ENCODE data around the gene PRR29. TPM values are rescaled to one million over a fixed set of nuclear protein-coding genes. Genes with fewer than 3 reads are reported as not detected.

PRR29 gene
- total RNA-seq (2022) (not detected in 2 replicates), Bru-seq, nascent RNA (not detected), BruChase-seq, experiment 1, labeled RNA remaining after a 6-hour chase (not detected), BruChase-seq, experiment 2, labeled RNA remaining after a 2-hour chase (not detected)
- long read RNA-seq, partial matches to known transcripts, result 0 of 1 reads
- long read RNA-seq, other reads (novel, unspliced or antisense), result 1 of 1 reads

DNA sequence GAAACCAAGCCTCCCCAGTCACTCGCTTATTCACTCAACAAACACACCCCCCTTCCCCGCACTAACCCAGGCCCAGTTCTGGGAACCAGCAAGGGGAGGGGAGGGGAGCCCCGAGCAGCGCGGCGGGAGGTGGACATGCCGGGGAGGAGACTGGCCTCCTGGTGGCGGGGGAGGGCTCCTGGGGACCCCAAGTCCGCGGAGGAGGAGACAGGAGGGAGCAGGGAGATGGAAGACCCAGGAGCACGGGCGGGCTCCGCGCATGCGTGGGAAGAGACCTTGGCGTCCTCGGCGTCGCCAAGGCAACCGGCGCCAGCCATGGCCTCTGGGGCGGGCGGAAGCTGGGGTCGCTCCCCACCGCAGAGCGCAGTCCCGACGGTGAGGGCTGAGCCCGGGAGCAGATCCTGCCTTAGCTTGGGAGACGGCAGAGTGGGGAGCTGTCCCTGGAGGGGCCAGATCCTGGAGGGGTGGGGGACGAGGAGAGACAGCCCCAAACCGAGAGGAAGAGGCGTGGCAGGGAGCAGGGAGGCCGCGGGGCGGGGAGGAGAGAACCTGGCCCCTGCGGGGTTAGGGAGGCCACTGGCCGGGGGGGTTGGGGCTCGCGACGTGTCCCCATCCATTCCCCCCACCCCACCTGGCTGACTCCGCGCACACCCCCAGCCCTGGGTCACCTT lies at the start of gene PRR29:
Gene PRR29 (plus strand): TSS at position 302 of the 671 bp plus-strand sequence. CDS start 14 bp downstream, at position 316.
- Mint-ChIP-seq H3K4me3 (ENCODE audit: unreplicated experiment) (peak within 1 kb of the TSS; percentile 65), H3K27me3 (ENCODE audit: insufficient read depth, unreplicated experiment) (peaks cover 64% of the 10 kb centered on the region), H3K27ac (ENCODE audit: low read depth, unreplicated experiment) (no peak within 1 kb of the TSS), H3K36me3 (ENCODE audit: insufficient read depth, unreplicated experiment) (no peaks in the 10 kb centered on the region), H3K9me3 (ENCODE audit: unreplicated experiment) (no peaks in the 10 kb centered on the region), H3K4me1 (ENCODE audit: insufficient read depth, unreplicated experiment) (peaks cover 11% of the 10 kb centered on the region)
- ChIA-PET CTCF (interaction anchor here (1.0 kb wide), 1 partner anchor 20 kb away, joined by 3 read pairs; no protein-coding TSS in a partner anchor), POLR2A (no interaction called here)
- TF ChIP-seq CTCF (IDR thresholded peaks at IDR 0.05; ENCODE audit: unreplicated experiment), result no peak
- DNase-seq (ENCODE audit: unreplicated experiment), result no peak
- BruUV-seq (replicated peaks), result no TSS peak
- intact Hi-C loops (cut with micrococcal nuclease), result no loop called here

DNA sequence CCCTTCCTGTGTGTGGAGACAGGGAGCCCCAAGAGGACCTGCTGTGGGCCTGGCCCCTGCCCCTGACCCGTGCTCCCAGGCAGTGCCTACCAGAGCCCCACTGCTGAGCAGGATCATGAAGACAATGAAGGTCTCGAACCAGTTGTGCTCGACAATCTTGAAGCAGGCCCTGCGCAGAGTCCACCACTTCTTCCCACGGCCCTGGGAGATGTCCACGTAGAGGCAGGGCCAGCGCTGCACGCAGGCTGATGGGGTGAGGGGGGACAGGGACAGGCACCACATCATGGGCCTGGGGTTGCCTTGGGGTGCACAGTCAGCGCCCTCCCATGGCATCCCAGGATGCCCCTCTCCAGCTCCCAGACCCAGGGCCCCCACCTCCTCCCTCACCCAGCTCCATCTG lies 49.6 kb upstream of the PRR29 start:
- Mint-ChIP-seq H3K4me1 (ENCODE audit: insufficient read depth, unreplicated experiment) (no peaks in the 10 kb centered on the region), H3K27ac (ENCODE audit: low read depth, unreplicated experiment) (no peak overlapping the region), H3K4me3 (ENCODE audit: unreplicated experiment) (no peak overlapping the region), H3K9me3 (ENCODE audit: unreplicated experiment) (no peaks in the 10 kb centered on the region), H3K36me3 (ENCODE audit: insufficient read depth, unreplicated experiment) (no peaks in the 10 kb centered on the region), H3K27me3 (ENCODE audit: insufficient read depth, unreplicated experiment) (no peaks in the 10 kb centered on the region)
- ChIA-PET POLR2A (no interaction called here), CTCF (interaction anchor here (3.2 kb wide), 1 partner anchor 29 kb away, joined by 20 read pairs; the partner anchor contains the start of gene GH1)
- DNase-seq (ENCODE audit: unreplicated experiment), result no peak
- intact Hi-C loops (cut with micrococcal nuclease), result loop anchor here (5.0 kb wide), 1 partner anchor 36 kb away; the partner anchor contains the start of gene CSHL1
- TF ChIP-seq CTCF (IDR thresholded peaks at IDR 0.05; ENCODE audit: unreplicated experiment), result no peak
- BruUV-seq (replicated peaks), result no TSS peak

- Mint-ChIP-seq H3K9me3 (ENCODE audit: unreplicated experiment) (no peaks in the 10 kb centered on the region), H3K4me3 (ENCODE audit: unreplicated experiment) (no peak overlapping the region), H3K4me1 (ENCODE audit: insufficient read depth, unreplicated experiment) (no peaks in the 10 kb centered on the region), H3K27ac (ENCODE audit: low read depth, unreplicated experiment) (no peak overlapping the region), H3K27me3 (ENCODE audit: insufficient read depth, unreplicated experiment) (no peaks in the 10 kb centered on the region), H3K36me3 (ENCODE audit: insufficient read depth, unreplicated experiment) (no peaks in the 10 kb centered on the region)
- TF ChIP-seq CTCF (IDR thresholded peaks at IDR 0.05; ENCODE audit: unreplicated experiment), result no peak
- ChIA-PET CTCF (interaction anchor here (0.6 to 3.2 kb wide), 10 partner anchors 16 to 184 kb away, joined by 3 to 20 read pairs (median 4); partner anchors contain the start of genes CSHL1 and GH1), POLR2A (interaction anchor here (0.8 kb wide), 1 partner anchor 64 kb away, joined by 3 read pairs; no protein-coding TSS in a partner anchor)
- DNase-seq (ENCODE audit: unreplicated experiment), result no peak
- no TSS peak for BruUV-seq (replicated peaks)
- intact Hi-C loops (cut with micrococcal nuclease), result loop anchor here (5.0 kb wide), 1 partner anchor 37 kb away; the partner anchor contains the start of gene CSHL1
Observed at GRCh38 chr17:63949576-63950250, 48.4 kb upstream of the PRR29 start.
